ENCODE data around the gene NPAS3.

The NPAS3 gene

GRCh38 chr14:33483110-33483509 lies 544.4 kb downstream of the NPAS3 start:
- no peak for DNase-seq (ENCODE audit: low read depth)

GRCh38 chr14:33483541-33483940 lies 544.9 kb downstream of the NPAS3 start:
- DNase-seq (ENCODE audit: low read depth): no peak

GRCh38 chr14:33484264-33484663 lies 545.6 kb downstream of the NPAS3 start:
- no peak for DNase-seq (ENCODE audit: low read depth)

GRCh38 chr14:33486332-33486890 lies 547.7 kb downstream of the NPAS3 start:
- DNase-seq (ENCODE audit: low read depth): no peak

- DNase-seq (ENCODE audit: low read depth): no peak
Observed at GRCh38 chr14:33488582-33488981, 549.9 kb downstream of the NPAS3 start.

- DNase-seq (ENCODE audit: low read depth): no peak
Observed at GRCh38 chr14:33490555-33490954, 551.9 kb downstream of the NPAS3 start.

GRCh38 chr14:33491112-33491511 lies 552.4 kb downstream of the NPAS3 start:
- no peak for DNase-seq (ENCODE audit: low read depth)

GRCh38 chr14:33492491-33492890 lies 553.8 kb downstream of the NPAS3 start:
- DNase-seq (ENCODE audit: low read depth): no peak

GRCh38 chr14:33493266-33493665 lies 554.6 kb downstream of the NPAS3 start:
- no peak for DNase-seq (ENCODE audit: low read depth)

- DNase-seq (ENCODE audit: low read depth): no peak
Observed at GRCh38 chr14:33493990-33494389, 555.3 kb downstream of the NPAS3 start.

GRCh38 chr14:33499687-33500086 lies 561.0 kb downstream of the NPAS3 start:
- DNase-seq (ENCODE audit: low read depth): no peak

GRCh38 chr14:33504246-33505099 lies 565.8 kb downstream of the NPAS3 start:
- DNase-seq (ENCODE audit: low read depth): no peak

GRCh38 chr14:33505266-33505962 lies 566.7 kb downstream of the NPAS3 start:
- DNase-seq (ENCODE audit: low read depth): no peak

GRCh38 chr14:33505963-33506329 lies 567.3 kb downstream of the NPAS3 start:
- DNase-seq (ENCODE audit: low read depth): no peak

GRCh38 chr14:33508126-33509062 lies 569.7 kb downstream of the NPAS3 start:
- no peak for DNase-seq (ENCODE audit: low read depth)

- no peak for DNase-seq (ENCODE audit: low read depth)
Observed at GRCh38 chr14:33509454-33509853, 570.8 kb downstream of the NPAS3 start.

GRCh38 chr14:33510063-33510481 lies 571.4 kb downstream of the NPAS3 start:
- no peak for DNase-seq (ENCODE audit: low read depth)

- DNase-seq (ENCODE audit: low read depth): no peak
Observed at GRCh38 chr14:33510991-33511390, 572.3 kb downstream of the NPAS3 start.

GRCh38 chr14:33511851-33512640 lies 573.4 kb downstream of the NPAS3 start:
- no peak for DNase-seq (ENCODE audit: low read depth)

- no peak for DNase-seq (ENCODE audit: low read depth)
Observed at GRCh38 chr14:33515441-33515840, 576.8 kb downstream of the NPAS3 start.

GRCh38 chr14:33515899-33516298 lies 577.2 kb downstream of the NPAS3 start:
- no peak for DNase-seq (ENCODE audit: low read depth)
